Activated gamma-delta T cell (primary cell): ENCODE results near the gene CDK5RAP2.

Experiments
- DNase-seq: peaks from one replicate; lab custom pipeline; 2025; lab: John Stamatoyannopoulos, UW

CDK5RAP2 gene

GRCh38 chr9:120438111-120438510 is 141.9 kb downstream of the CDK5RAP2 start:
- no peak for DNase-seq

GRCh38 chr9:120436983-120437475 is 142.9 kb downstream of the CDK5RAP2 start:
- no peak for DNase-seq

- no peak for DNase-seq
These were observed 143.5 kb downstream of the CDK5RAP2 start for GRCh38 chr9:120436446-120436845.

GRCh38 chr9:120435091-120435490 is 144.9 kb downstream of the CDK5RAP2 start:
- no peak for DNase-seq

- DNase-seq = no peak
These were observed 145.4 kb downstream of the CDK5RAP2 start for GRCh38 chr9:120434532-120434931.

- no peak for DNase-seq
These were observed 146.3 kb downstream of the CDK5RAP2 start for GRCh38 chr9:120433701-120434100.

- no peak for DNase-seq
These were observed 147.4 kb downstream of the CDK5RAP2 start for GRCh38 chr9:120432600-120432999.

- no peak for DNase-seq
These were observed 148.7 kb downstream of the CDK5RAP2 start for GRCh38 chr9:120431268-120431667.

- DNase-seq = no peak
These were observed 155.7 kb downstream of the CDK5RAP2 start for GRCh38 chr9:120424248-120424647.

- DNase-seq = no peak
These were observed 156.2 kb downstream of the CDK5RAP2 start for GRCh38 chr9:120423812-120424211.

- DNase-seq = no peak
These were observed 158.0 kb downstream of the CDK5RAP2 start for GRCh38 chr9:120421977-120422376.

GRCh38 chr9:120418315-120418714 is 161.7 kb downstream of the CDK5RAP2 start:
- DNase-seq = no peak

GRCh38 chr9:120416781-120417427 is 163.1 kb downstream of the CDK5RAP2 start:
- no peak for DNase-seq

- no peak for DNase-seq
These were observed 166.6 kb downstream of the CDK5RAP2 start for GRCh38 chr9:120413121-120414048.

- DNase-seq = no peak
These were observed 167.5 kb downstream of the CDK5RAP2 start for GRCh38 chr9:120412425-120412951.

GRCh38 chr9:120411862-120412424 is 168.0 kb downstream of the CDK5RAP2 start:
- DNase-seq = no peak

GRCh38 chr9:120410925-120411501 is 169.0 kb downstream of the CDK5RAP2 start:
- DNase-seq = no peak

- no peak for DNase-seq
These were observed 171.2 kb downstream of the CDK5RAP2 start for GRCh38 chr9:120408680-120409258.

GRCh38 chr9:120405860-120406259 is 174.1 kb downstream of the CDK5RAP2 start:
- DNase-seq = no peak

- no peak for DNase-seq
These were observed 174.8 kb downstream of the CDK5RAP2 start for GRCh38 chr9:120405134-120405533.

GRCh38 chr9:120403543-120403856 is 176.5 kb downstream of the CDK5RAP2 start:
- no peak for DNase-seq
